ENCODE measurements around the gene AARS2.

DNA sequence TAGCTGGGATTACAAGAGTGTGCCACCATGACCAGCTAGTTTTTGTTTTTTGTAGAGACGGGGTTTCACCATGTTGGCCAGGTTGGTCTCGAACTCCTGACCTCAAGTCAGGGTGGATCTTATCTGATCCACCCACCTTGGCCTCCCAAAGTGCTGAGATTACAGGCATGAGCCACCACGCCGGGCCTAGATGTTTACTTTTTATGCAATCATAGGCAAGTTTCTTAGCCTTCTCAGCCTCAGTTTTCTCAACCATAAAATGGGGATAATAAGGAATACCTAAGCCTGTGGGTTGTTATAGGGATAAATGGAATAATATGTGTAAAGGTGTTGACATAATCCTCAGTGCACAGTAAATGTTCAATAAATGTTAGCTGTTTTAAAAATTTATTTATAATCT is 39.1 kb upstream of the AARS2 start:
- TF ChIP-seq POLR2A (IDR thresholded peaks at IDR 0.05) (no peak), CTCF (IDR thresholded peaks at IDR 0.05) (no peak), EP300 (IDR thresholded peaks at IDR 0.05) (no peak)
